Left ventricle myocardium inferior (tissue), 1 donor: ENCODE data around the gene PRDM16. TPM values are rescaled to one million over a fixed set of nuclear protein-coding genes. Genes with fewer than 3 reads are reported as not detected.

Experiments
- DNase-seq: peaks from one replicate; pipeline ENCODE4 v3.0.0-alpha.2; 2020
- H3K27ac ChIP-seq: fragments of 200-600 bp; replicated peaks from 2 replicates; pipeline ENCODE4 v1.8.0; 2021
- H3K27me3 ChIP-seq: fragments of 200-600 bp; 2 replicates; pipeline ENCODE4 v1.8.0; 2021; ENCODE audit warnings: low read depth
- H3K36me3 ChIP-seq: fragments of 200-600 bp; 2 replicates; pipeline ENCODE4 v1.8.0; 2021
- H3K4me1 ChIP-seq: fragments of 200-600 bp; 2 replicates; pipeline ENCODE4 v1.8.0; 2021
- H3K4me3 ChIP-seq: fragments of 200-600 bp; 2 replicates; pipeline ENCODE4 v1.8.0; 2021; ENCODE audit warnings: mild to moderate bottlenecking, moderate library complexity
- H3K9me3 ChIP-seq: fragments of 200-600 bp; replicated peaks from 2 replicates; pipeline ENCODE4 v1.8.0; 2021
- CTCF ChIP-seq: fragments of 200-600 bp; IDR thresholded peaks from 2 replicates; pipeline ENCODE4 v1.8.0; 2021; ENCODE audit warnings: antibody characterized with exemption, mild to moderate bottlenecking, borderline replicate concordance
- intact Hi-C: fragments of 100-400 bp; cut with micrococcal nuclease; formaldehyde crosslinking; loops from one replicate; pipeline ENCODE4 v1.11.0; 2022
- total RNA-seq: library from RNA; stranded (reverse); fragmentation: NEBNext Ultra II Directional; extraction: Animal tissue kit (Norgen Biotek cat#: 25700); gene quantifications from one replicate; pipeline ENCODE4 v1.2.1, GENCODE V29; 2021
- donor health status: DM: no; HTN: yes; CAD: no; lungs with severe emphysema.

PRDM16 gene
- total RNA-seq, 1 donor from 2014 or later: 16.6 TPM

GRCh38 chr1:3459940-3460671 is 391.1 kb downstream of the PRDM16 start:
- no peak for TF ChIP-seq CTCF
- no peak overlapping the region for H3K4me3 ChIP-seq
- H3K27me3 ChIP-seq: no peaks in the 10 kb centered on the region
- no peaks in the 10 kb centered on the region for H3K36me3 ChIP-seq
- DNase-seq: no peak
- no peaks in the 10 kb centered on the region for H3K9me3 ChIP-seq
- H3K27ac ChIP-seq: peak overlapping the region; percentile 64
- peaks cover 56% of the 10 kb centered on the region for H3K4me1 ChIP-seq
- intact Hi-C loops: no loop called here

DNA sequence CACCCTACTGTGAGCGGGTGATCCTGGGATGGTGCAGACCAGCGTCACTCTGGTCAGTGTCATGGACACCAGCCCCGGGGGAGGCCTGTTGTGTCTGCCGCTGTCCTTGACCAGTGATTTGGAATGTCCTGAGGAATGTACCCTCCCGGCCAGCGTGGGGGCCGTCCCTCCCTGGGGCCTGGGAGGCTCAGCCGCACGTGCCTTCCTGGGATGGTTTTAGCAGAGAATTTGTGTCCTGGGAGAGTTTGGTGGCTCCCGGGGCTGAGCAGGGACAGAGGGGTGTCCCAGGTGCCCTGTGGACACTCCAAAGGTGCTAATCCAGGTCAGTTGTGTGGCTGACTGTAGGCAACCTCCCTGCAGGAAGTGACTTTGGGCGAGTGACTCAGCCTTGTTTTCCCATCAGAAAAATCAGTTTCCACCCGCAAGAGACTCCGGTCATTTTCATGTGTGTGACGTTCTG is 391.7 kb downstream of the PRDM16 start:
- no peak for TF ChIP-seq CTCF
- intact Hi-C loops: no loop called here
- H3K27ac ChIP-seq: peak overlapping the region; percentile 64

GRCh38 chr1:3461238-3461933 is 392.4 kb downstream of the PRDM16 start:
- H3K27me3 ChIP-seq: no peaks in the 10 kb centered on the region
- no peak for TF ChIP-seq CTCF
- peak overlapping the region; percentile 64 for H3K27ac ChIP-seq
- no peaks in the 10 kb centered on the region for H3K9me3 ChIP-seq
- H3K4me3 ChIP-seq: no peak overlapping the region
- H3K36me3 ChIP-seq: no peaks in the 10 kb centered on the region
- peaks cover 44% of the 10 kb centered on the region for H3K4me1 ChIP-seq
- DNase-seq: no peak
- intact Hi-C loops: no loop called here

More for the DNA sequence above, 391.7 kb downstream of the PRDM16 start:
- Histone ChIP-seq H3K4me3 (no peak overlapping the region), H3K4me1 (peaks cover 50% of the 10 kb centered on the region), H3K36me3 (no peaks in the 10 kb centered on the region), H3K27me3 (no peaks in the 10 kb centered on the region), H3K9me3 (no peaks in the 10 kb centered on the region)
- DNase-seq: no peak

DNA sequence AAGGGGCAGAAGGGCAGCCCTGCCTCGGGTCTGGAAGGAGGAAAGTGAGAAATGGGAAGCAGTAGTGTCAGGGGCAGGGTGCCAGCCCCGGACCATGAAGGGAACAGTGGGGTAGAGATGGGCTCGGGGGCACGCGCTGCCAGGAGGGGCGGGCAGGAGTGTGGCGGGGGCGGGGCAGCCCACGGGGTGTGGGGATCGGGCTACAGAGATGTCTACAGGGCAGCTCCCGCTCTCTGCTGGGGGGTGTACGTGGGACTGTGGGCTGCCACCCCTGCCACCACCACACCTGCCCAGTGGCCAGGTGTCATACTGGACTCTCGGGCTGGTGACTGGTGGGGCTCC is 392.9 kb downstream of the PRDM16 start:
- intact Hi-C loops: no loop called here
- H3K4me3 ChIP-seq: no peak overlapping the region
- H3K36me3 ChIP-seq: no peaks in the 10 kb centered on the region
- peaks cover 42% of the 10 kb centered on the region for H3K4me1 ChIP-seq
- DNase-seq: peak; percentile 11
- no peak overlapping the region for H3K27ac ChIP-seq
- no peaks in the 10 kb centered on the region for H3K27me3 ChIP-seq
- no peak for TF ChIP-seq CTCF
- no peaks in the 10 kb centered on the region for H3K9me3 ChIP-seq

GRCh38 chr1:3462356-3463012 is 393.5 kb downstream of the PRDM16 start:
- H3K9me3 ChIP-seq: no peaks in the 10 kb centered on the region
- peaks cover 38% of the 10 kb centered on the region for H3K4me1 ChIP-seq
- no peak overlapping the region for H3K27ac ChIP-seq
- intact Hi-C loops: no loop called here
- no peaks in the 10 kb centered on the region for H3K36me3 ChIP-seq
- H3K4me3 ChIP-seq: no peak overlapping the region
- no peaks in the 10 kb centered on the region for H3K27me3 ChIP-seq
- DNase-seq: peak; percentile 13
- no peak for TF ChIP-seq CTCF
